Activated B cell treated with CpG ODN at 0.5 μM for 24 hours (primary cell): ENCODE measurements around the gene PPP1R1C. TPM values are rescaled to one million over a fixed set of nuclear protein-coding genes. Genes with fewer than 3 reads are reported as not detected.
"Not testable (repeated sequence)": the region's sequence is repeated elsewhere in the genome, so short reads cannot be mapped to it uniquely, and the experiment has no call there.

ENCODE experiments used
- ATAC-seq: fragments of 200-7000 bp; cut with Tn5 transposase; one replicate; pipeline ENCODE4 v1.10.0; 2021; ENCODE audit warnings: low read depth, mild to moderate bottlenecking, moderate library complexity
- CTCF ChIA-PET: fragments of 350-600 bp; sonication (Branson Sonifier 250); formaldehyde crosslinking; loops from one replicate; lab custom pipeline; 2021; ENCODE audit warnings: antibody characterized with exemption; lab: Charles Lee
- POLR2A ChIA-PET: fragments of 350-600 bp; sonication (Branson Sonifier 250); formaldehyde crosslinking; loops from one replicate; lab custom pipeline; 2021; ENCODE audit warnings: antibody characterized with exemption; lab: Charles Lee
- DNase-seq: peaks from one replicate; pipeline ENCODE4 v3.0.0; 2022
- H3K27ac Mint-ChIP-seq: one replicate; pipeline ENCODE4 v1.8.0; 2020; ENCODE audit warnings: mixed read lengths
- H3K27me3 Mint-ChIP-seq: one replicate; pipeline ENCODE4 v1.8.0; 2021; ENCODE audit warnings: mixed read lengths
- H3K36me3 Mint-ChIP-seq: one replicate; pipeline ENCODE4 v1.8.0; 2021; ENCODE audit warnings: low read depth, mixed read lengths
- H3K4me1 Mint-ChIP-seq: one replicate; pipeline ENCODE4 v1.8.0; 2021; ENCODE audit warnings: mixed read lengths
- H3K4me3 Mint-ChIP-seq: one replicate; pipeline ENCODE4 v1.8.0; 2020; ENCODE audit warnings: mild to moderate bottlenecking, mixed read lengths
- H3K9me3 Mint-ChIP-seq: one replicate; pipeline ENCODE4 v1.8.0; 2020; ENCODE audit warnings: mixed read lengths
- CTCF ChIP-seq: fragments of 200-600 bp; IDR thresholded peaks from one replicate; pipeline ENCODE4 v1.8.0; 2022; ENCODE audit warnings: antibody characterized with exemption, mild to moderate bottlenecking
- intact Hi-C: fragments of 100-400 bp; cut with micrococcal nuclease; formaldehyde crosslinking; loops from one replicate; pipeline ENCODE4 v1.15.1; 2024
- total RNA-seq: library from RNA; stranded (reverse); gene quantifications from 2 replicates; pipeline ENCODE4 v1.2.3, GENCODE V29; 2022

Gene PPP1R1C
- total RNA-seq, 1 donor from 2014 or later = not detected

- TF ChIP-seq CTCF = no peak
- ATAC-seq = peak; percentile 73
- POLR2A ChIA-PET = no interaction called here
- CTCF ChIA-PET = interaction anchor here (0.6 to 0.8 kb wide), 3 partner anchors 195 to 909 kb away, joined by 3 read pairs; no protein-coding TSS in a partner anchor
- Mint-ChIP-seq H3K9me3 (no peaks in the 10 kb centered on the region), H3K27ac (no peak overlapping the region), H3K27me3 (peaks cover 6% of the 10 kb centered on the region), H3K4me1 (peaks cover 5% of the 10 kb centered on the region), H3K4me3 (peak overlapping the region; percentile 44), H3K36me3 (no peaks in the 10 kb centered on the region)
- no peak for DNase-seq
- intact Hi-C loops = loop anchor here (1.0 to 5.0 kb wide), 4 partner anchors 61 to 877 kb away; no protein-coding TSS in a partner anchor
Measured at GRCh38 chr2:181953881-181954537, 31.6 kb upstream of the PPP1R1C start.

GRCh38 chr2:181954538-181954883 lies 31.1 kb upstream of the PPP1R1C start:
- DNase-seq (no peak), ATAC-seq (no peak)
- H3K4me3 Mint-ChIP-seq = no peak overlapping the region
- no peaks in the 10 kb centered on the region for H3K36me3 Mint-ChIP-seq
- peaks cover 5% of the 10 kb centered on the region for H3K4me1 Mint-ChIP-seq
- ChIA-PET CTCF (interaction anchor here (0.7 to 0.9 kb wide), 2 partner anchors 49 to 196 kb away, joined by 3 read pairs; no protein-coding TSS in a partner anchor), POLR2A (no interaction called here)
- H3K27me3 Mint-ChIP-seq = peaks cover 4% of the 10 kb centered on the region
- H3K27ac Mint-ChIP-seq = no peak overlapping the region
- no peak for TF ChIP-seq CTCF
- intact Hi-C loops = loop anchor here (1.0 to 5.0 kb wide), 4 partner anchors 62 to 877 kb away; no protein-coding TSS in a partner anchor
- H3K9me3 Mint-ChIP-seq = no peaks in the 10 kb centered on the region

- TF ChIP-seq CTCF = no peak
- no peak for DNase-seq
- ChIA-PET CTCF (interaction anchor here (0.7 to 0.9 kb wide), 3 partner anchors 49 to 213 kb away, joined by 3 to 4 read pairs (median 3); no protein-coding TSS in a partner anchor), POLR2A (no interaction called here)
- Mint-ChIP-seq H3K27me3 (peaks cover 4% of the 10 kb centered on the region), H3K4me3 (no peak overlapping the region), H3K36me3 (no peaks in the 10 kb centered on the region), H3K9me3 (no peaks in the 10 kb centered on the region), H3K27ac (no peak overlapping the region), H3K4me1 (peaks cover 5% of the 10 kb centered on the region)
- intact Hi-C loops = loop anchor here (2.0 kb wide), 2 partner anchors 62 to 122 kb away; no protein-coding TSS in a partner anchor
- no peak for ATAC-seq
Measured at GRCh38 chr2:181955010-181955409, 30.6 kb upstream of the PPP1R1C start.

GRCh38 chr2:181955866-181956265 lies 29.8 kb upstream of the PPP1R1C start:
- H3K4me1 Mint-ChIP-seq, H3K27me3 Mint-ChIP-seq, H3K4me3 Mint-ChIP-seq, DNase-seq, CTCF ChIA-PET, H3K36me3 Mint-ChIP-seq, POLR2A ChIA-PET, H3K9me3 Mint-ChIP-seq, ATAC-seq, H3K27ac Mint-ChIP-seq: not testable (repeated sequence)
- intact Hi-C loops = loop anchor here (2.0 kb wide), 2 partner anchors 63 to 121 kb away; no protein-coding TSS in a partner anchor

GRCh38 chr2:181957668-181958067 lies 28.0 kb upstream of the PPP1R1C start:
- no peak overlapping the region for H3K27ac Mint-ChIP-seq

More at GRCh38 chr2:181957668-181958067, 28.0 kb upstream of the PPP1R1C start:
- H3K27me3 Mint-ChIP-seq = peaks cover 2% of the 10 kb centered on the region
- H3K4me1 Mint-ChIP-seq = peaks cover 5% of the 10 kb centered on the region
- H3K36me3 Mint-ChIP-seq = no peaks in the 10 kb centered on the region
- POLR2A ChIA-PET = no interaction called here
- ATAC-seq = no peak
- intact Hi-C loops = no loop called here
- no peaks in the 10 kb centered on the region for H3K9me3 Mint-ChIP-seq
- DNase-seq = no peak
- CTCF ChIA-PET = no interaction called here
- no peak for TF ChIP-seq CTCF
- H3K4me3 Mint-ChIP-seq = no peak overlapping the region
